PC-3 (cell line): ENCODE data around the gene BAG5. TPM values are rescaled to one million over a fixed set of nuclear protein-coding genes. Genes with fewer than 3 reads are reported as not detected.

Source experiments
- ATAC-seq: fragments of 200-7000 bp; cut with Tn5 transposase; 2 replicates; pipeline ENCODE4 v1.9.1; 2020; ENCODE audit warnings: mild to moderate bottlenecking, moderate library complexity
- BruUV-seq: library from RNA; stranded (reverse); fragments of 400-500 nt; replicated peaks from 2 replicates; lab custom pipeline; 2021; lab: Mats Ljungman, UMichigan
- CTCF ChIA-PET: fragments of 300-600 bp; sonication (Branson Sonifier 250); formaldehyde crosslinking; loops from one replicate; lab custom pipeline; 2022; ENCODE audit warnings: antibody characterized with exemption; lab: Charles Lee
- POLR2A ChIA-PET: fragments of 300-600 bp; sonication (Branson Sonifier 250); formaldehyde crosslinking; loops from one replicate; lab custom pipeline; 2022; ENCODE audit warnings: antibody characterized with exemption; ENCODE audit not compliant: unreplicated experiment; lab: Charles Lee
- DNase-seq: peaks from one replicate; pipeline ENCODE4 v3.0.0-alpha.2; 2015
- H2AFZ ChIP-seq: fragments of 300-600 bp; sonication (generic); 2 replicates; pipeline ENCODE4 v1.6.0; 2016; ENCODE audit warnings: antibody characterized with exemption, low read length
- H3F3A ChIP-seq: fragments of 300-600 bp; sonication (generic); one replicate; pipeline ENCODE4 v1.6.0; 2017; ENCODE audit warnings: antibody characterized with exemption, low read length, control low read depth, mild to moderate bottlenecking; ENCODE audit not compliant: unreplicated experiment
- H3K27ac ChIP-seq: fragments of 300-600 bp; sonication (generic); 2 replicates; pipeline ENCODE4 v1.5.1; 2016; ENCODE audit warnings: mild to moderate bottlenecking, low read length
- H3K27me3 ChIP-seq: fragments of 300-600 bp; sonication (generic); 2 replicates; pipeline ENCODE4 v1.6.1; 2016; ENCODE audit warnings: low read length, mixed read lengths
- H3K36me3 ChIP-seq: fragments of 300-600 bp; sonication (generic); 2 replicates; pipeline ENCODE4 v1.6.1; 2016; ENCODE audit warnings: low read depth, mixed run types, low read length, mixed read lengths
- H3K4me1 ChIP-seq: fragments of 300-600 bp; sonication (generic); 2 replicates; pipeline ENCODE4 v1.5.1; 2016; ENCODE audit warnings: low read length; ENCODE audit not compliant: insufficient read depth
- H3K4me2 ChIP-seq: fragments of 300-600 bp; sonication (generic); 2 replicates; pipeline ENCODE4 v1.6.0; 2016; ENCODE audit warnings: low read length
- H3K4me3 ChIP-seq: fragments of 300-600 bp; sonication (generic); 2 replicates; pipeline ENCODE4 v1.5.1; 2016; ENCODE audit warnings: mild to moderate bottlenecking, low read length, mixed read lengths
- H3K79me2 ChIP-seq: fragments of 300-600 bp; sonication (generic); 2 replicates; pipeline ENCODE4 v1.6.1; 2017; ENCODE audit warnings: low read length, mixed read lengths
- H3K9ac ChIP-seq: fragments of 300-600 bp; sonication (generic); 2 replicates; pipeline ENCODE4 v1.6.0; 2016; ENCODE audit warnings: mild to moderate bottlenecking, low read length
- H3K9me2 ChIP-seq: fragments of 300-600 bp; sonication (generic); replicated peaks from 2 replicates; pipeline ENCODE4 v1.6.1; 2016; ENCODE audit warnings: mixed run types, low read length, mixed read lengths
- H3K9me3 ChIP-seq: fragments of 300-600 bp; sonication (generic); 2 replicates; pipeline ENCODE4 v1.6.1; 2016; ENCODE audit warnings: low read length, mixed read lengths
- H4K20me1 ChIP-seq: fragments of 300-600 bp; sonication (generic); 2 replicates; pipeline ENCODE4 v1.6.1; 2016; ENCODE audit warnings: low read length, mixed read lengths
- EZH2 ChIP-seq: fragments of 300-600 bp; sonication (generic); IDR thresholded peaks from one replicate; pipeline ENCODE4 v1.6.1; 2017; ENCODE audit warnings: antibody characterized with exemption, mild to moderate bottlenecking, low read length; ENCODE audit not compliant: unreplicated experiment
- EZH2phosphoT487 ChIP-seq: fragments of 300-600 bp; sonication (generic); IDR thresholded peaks from 2 replicates; pipeline ENCODE4 v1.6.1; 2018; ENCODE audit warnings: mild to moderate bottlenecking, antibody characterized with exemption, low read length, borderline replicate concordance
- intact Hi-C: fragments of 100-400 bp; cut with micrococcal nuclease; formaldehyde crosslinking; loops from 2 replicates; pipeline ENCODE4 v1.9.0; 2023
- total RNA-seq: library from RNA; depleted of rRNA; stranded (reverse); fragments of >200 nt; gene quantifications from 2 replicates; pipeline ENCODE4 v1.2.3, GENCODE V29; 2014
- TF ChIP-seq, protein P1 (sequence below): fragments of 300-600 bp; sonication (generic); conservative IDR thresholded peaks from 2 replicates; pipeline ENCODE4 v1.5.1; 2017; ENCODE audit warnings: antibody characterized with exemption, low read depth, mild to moderate bottlenecking, low read length

Gene BAG5
- total RNA-seq, 1 experiment from 2014 or later, result 33.0 TPM

DNA sequence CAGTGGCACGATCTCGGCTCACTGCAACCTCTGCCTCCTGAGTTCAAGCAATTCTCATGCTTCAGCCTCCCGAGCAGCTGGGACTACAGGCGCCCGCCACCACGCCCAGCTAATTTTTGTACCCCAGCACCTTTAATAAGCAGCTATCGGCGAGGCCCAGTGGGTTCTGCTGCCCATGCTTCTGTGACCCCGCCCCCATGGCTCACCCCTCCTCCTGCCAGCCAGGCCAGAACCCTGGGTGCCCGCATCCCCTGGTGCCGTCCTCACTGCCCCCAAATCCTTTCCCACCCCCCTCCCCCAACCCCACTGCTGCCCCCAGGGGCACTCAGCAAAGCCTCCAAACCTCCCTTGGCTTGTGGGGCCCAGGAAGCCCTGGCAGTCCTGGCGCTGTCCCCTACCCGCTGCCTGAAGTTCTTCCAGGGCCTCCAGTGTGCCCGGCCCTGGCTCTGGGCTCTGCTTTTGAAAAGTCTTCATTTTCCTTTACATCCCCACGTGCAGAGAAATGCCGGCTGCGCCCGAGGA is 14.5 kb downstream of the BAG5 start:
- Histone ChIP-seq H3K9me3 (no peaks in the 10 kb centered on the region), H3K27ac (no peak overlapping the region), H3K4me1 (peaks cover 19% of the 10 kb centered on the region), H3K4me2 (no peak overlapping the region), H3K79me2 (no peaks in the 10 kb centered on the region), H3F3A (no peaks in the 10 kb centered on the region), H3K36me3 (no peaks in the 10 kb centered on the region), H4K20me1 (no peaks in the 10 kb centered on the region), H3K9me2 (no peaks in the 10 kb centered on the region), H3K4me3 (no peak overlapping the region), H2AFZ (no peak overlapping the region), H3K27me3 (no peaks in the 10 kb centered on the region), H3K9ac (no peak overlapping the region)
- ATAC-seq (no peak), DNase-seq (no peak)
- intact Hi-C loops, result no loop called here
- no TSS peak for BruUV-seq
- ChIA-PET POLR2A (no interaction called here), CTCF (no interaction called here)
- no peak for TF ChIP-seq EZH2phosphoT487
- no peak for TF ChIP-seq EZH2
- TF ChIP-seq, protein P1, sequence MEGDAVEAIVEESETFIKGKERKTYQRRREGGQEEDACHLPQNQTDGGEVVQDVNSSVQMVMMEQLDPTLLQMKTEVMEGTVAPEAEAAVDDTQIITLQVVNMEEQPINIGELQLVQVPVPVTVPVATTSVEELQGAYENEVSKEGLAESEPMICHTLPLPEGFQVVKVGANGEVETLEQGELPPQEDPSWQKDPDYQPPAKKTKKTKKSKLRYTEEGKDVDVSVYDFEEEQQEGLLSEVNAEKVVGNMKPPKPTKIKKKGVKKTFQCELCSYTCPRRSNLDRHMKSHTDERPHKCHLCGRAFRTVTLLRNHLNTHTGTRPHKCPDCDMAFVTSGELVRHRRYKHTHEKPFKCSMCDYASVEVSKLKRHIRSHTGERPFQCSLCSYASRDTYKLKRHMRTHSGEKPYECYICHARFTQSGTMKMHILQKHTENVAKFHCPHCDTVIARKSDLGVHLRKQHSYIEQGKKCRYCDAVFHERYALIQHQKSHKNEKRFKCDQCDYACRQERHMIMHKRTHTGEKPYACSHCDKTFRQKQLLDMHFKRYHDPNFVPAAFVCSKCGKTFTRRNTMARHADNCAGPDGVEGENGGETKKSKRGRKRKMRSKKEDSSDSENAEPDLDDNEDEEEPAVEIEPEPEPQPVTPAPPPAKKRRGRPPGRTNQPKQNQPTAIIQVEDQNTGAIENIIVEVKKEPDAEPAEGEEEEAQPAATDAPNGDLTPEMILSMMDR, result no peak

DNA sequence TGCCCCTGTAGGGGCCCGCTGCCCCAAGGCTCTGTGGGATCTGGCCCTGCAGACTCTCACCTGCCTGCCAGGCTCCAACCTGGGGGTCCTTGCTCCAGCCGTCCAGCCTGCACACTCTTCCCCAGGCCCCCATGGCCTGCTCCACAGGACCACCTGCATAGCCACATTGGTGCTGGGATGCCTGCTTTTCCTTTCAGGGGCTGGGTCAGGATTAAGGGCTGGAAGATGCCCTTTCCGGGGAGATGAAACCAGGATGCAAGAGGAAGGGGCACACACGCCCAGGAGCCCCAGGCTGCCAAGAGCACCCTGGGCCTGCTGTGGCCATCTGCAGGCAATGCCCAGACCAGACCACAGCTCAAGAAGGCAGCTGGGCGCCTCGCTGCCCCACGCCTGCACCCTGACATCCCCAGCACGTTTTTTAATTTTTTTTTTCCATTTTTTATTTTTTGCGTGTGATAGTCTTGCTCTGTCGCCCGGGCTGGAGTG is 15.0 kb downstream of the BAG5 start:
- Histone ChIP-seq H3K27ac (no peak overlapping the region), H3K27me3 (no peaks in the 10 kb centered on the region), H3K36me3 (no peaks in the 10 kb centered on the region), H3K9ac (no peak overlapping the region), H3K79me2 (no peaks in the 10 kb centered on the region), H3F3A (no peaks in the 10 kb centered on the region), H3K4me3 (no peak overlapping the region), H3K4me2 (no peak overlapping the region), H3K4me1 (peaks cover 19% of the 10 kb centered on the region), H2AFZ (no peak overlapping the region), H4K20me1 (no peaks in the 10 kb centered on the region), H3K9me3 (no peaks in the 10 kb centered on the region), H3K9me2 (no peaks in the 10 kb centered on the region)
- no peak for TF ChIP-seq EZH2
- TF ChIP-seq, protein P1, result no peak
- no peak for TF ChIP-seq EZH2phosphoT487
- ATAC-seq (no peak), DNase-seq (no peak)
- no TSS peak for BruUV-seq
- intact Hi-C loops, result no loop called here
- ChIA-PET POLR2A (interaction anchor here (0.5 kb wide), 1 partner anchor 17 kb away, joined by 44 read pairs; no protein-coding TSS in a partner anchor), CTCF (interaction anchor here (0.6 to 1.0 kb wide), 3 partner anchors 11 to 29 kb away, joined by 3 to 8 read pairs (median 5); no protein-coding TSS in a partner anchor)
